ENCODE data around the gene LMOD3. TPM values are rescaled to one million over a fixed set of nuclear protein-coding genes. Genes with fewer than 3 reads are reported as not detected.

The LMOD3 gene
- polyA plus RNA-seq, 1 experiment: not detected

DNA sequence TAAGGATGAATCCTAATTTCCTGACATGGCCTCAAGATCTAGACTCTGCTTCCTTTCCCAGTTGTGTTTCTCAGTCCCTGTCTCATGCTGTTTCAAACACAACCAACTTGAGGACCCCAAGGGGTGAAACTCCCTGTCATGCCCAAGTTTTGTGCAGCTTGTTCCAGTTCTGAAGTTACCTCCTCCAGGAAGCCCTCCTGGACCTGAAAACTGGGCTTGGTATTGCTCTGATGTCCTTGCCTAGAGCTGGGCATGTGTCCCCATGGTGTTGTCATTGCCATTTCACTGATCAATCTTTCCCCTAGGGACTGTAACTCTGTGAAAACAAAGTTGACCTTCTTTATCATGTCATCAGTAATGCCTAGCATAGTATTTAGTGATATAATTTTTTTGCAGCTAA lies 6.1 kb upstream of the LMOD3 start:
- Histone ChIP-seq H3K27me3 (ENCODE audit: control insufficient read depth, insufficient read depth, low read length) (peaks cover 4% of the 10 kb centered on the region; the same call in 1 of the 2 replicates), H3K4me3 (ENCODE audit: low read depth, low read length) (no peak overlapping the region), H3K36me3 (ENCODE audit: control insufficient read depth, insufficient read depth, low read length) (no peaks in the 10 kb centered on the region)
- POLR2A ChIA-PET: no interaction called here
- CTCF ChIA-PET: interaction anchor here (1.2 to 2.6 kb wide), 2 partner anchors 9 to 33 kb away, joined by 3 to 20 read pairs; no protein-coding TSS in a partner anchor
- TF ChIP-seq, protein P1, sequence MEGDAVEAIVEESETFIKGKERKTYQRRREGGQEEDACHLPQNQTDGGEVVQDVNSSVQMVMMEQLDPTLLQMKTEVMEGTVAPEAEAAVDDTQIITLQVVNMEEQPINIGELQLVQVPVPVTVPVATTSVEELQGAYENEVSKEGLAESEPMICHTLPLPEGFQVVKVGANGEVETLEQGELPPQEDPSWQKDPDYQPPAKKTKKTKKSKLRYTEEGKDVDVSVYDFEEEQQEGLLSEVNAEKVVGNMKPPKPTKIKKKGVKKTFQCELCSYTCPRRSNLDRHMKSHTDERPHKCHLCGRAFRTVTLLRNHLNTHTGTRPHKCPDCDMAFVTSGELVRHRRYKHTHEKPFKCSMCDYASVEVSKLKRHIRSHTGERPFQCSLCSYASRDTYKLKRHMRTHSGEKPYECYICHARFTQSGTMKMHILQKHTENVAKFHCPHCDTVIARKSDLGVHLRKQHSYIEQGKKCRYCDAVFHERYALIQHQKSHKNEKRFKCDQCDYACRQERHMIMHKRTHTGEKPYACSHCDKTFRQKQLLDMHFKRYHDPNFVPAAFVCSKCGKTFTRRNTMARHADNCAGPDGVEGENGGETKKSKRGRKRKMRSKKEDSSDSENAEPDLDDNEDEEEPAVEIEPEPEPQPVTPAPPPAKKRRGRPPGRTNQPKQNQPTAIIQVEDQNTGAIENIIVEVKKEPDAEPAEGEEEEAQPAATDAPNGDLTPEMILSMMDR (IDR thresholded peaks at IDR 0.05; ENCODE audit: insufficient read depth, low read depth, low read length): no peak
- no peak for DNase-seq (ENCODE audit: low read depth)

DNA sequence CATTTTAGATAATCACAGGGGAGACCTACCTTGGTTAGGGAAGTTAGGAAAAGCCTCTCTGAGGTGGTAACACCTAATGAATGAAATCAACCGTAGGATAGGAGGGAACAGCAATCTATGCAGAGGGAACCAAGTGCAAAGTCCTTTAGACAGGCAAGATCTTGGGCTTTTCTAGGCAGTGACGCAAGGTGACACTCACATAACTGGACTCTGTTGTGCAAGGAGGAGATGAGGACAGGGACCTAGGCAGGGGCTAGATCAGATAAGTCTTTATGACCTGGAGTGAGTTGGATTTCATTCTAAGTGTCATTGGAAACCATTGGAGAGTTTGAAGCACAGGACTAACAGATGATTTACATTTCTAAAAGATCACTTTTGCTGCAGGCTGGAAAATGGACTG lies 4.6 kb upstream of the LMOD3 start:
- DNase-seq (ENCODE audit: low read depth): no peak
- TF ChIP-seq, protein P1 (IDR thresholded peaks at IDR 0.05; ENCODE audit: insufficient read depth, low read depth, low read length): no peak
- POLR2A ChIA-PET: no interaction called here
- no peaks in the 10 kb centered on the region for H3K36me3 ChIP-seq (ENCODE audit: control insufficient read depth, insufficient read depth, low read length)
- H3K4me3 ChIP-seq (ENCODE audit: low read depth, low read length): no peak overlapping the region
- H3K27me3 ChIP-seq (ENCODE audit: control insufficient read depth, insufficient read depth, low read length): peaks cover 4% of the 10 kb centered on the region; the same call in 1 of the 2 replicates
- CTCF ChIA-PET: interaction anchor here (0.7 to 2.1 kb wide), 3 partner anchors 9 to 301 kb away, joined by 3 to 9 read pairs (median 3); no protein-coding TSS in a partner anchor

DNA sequence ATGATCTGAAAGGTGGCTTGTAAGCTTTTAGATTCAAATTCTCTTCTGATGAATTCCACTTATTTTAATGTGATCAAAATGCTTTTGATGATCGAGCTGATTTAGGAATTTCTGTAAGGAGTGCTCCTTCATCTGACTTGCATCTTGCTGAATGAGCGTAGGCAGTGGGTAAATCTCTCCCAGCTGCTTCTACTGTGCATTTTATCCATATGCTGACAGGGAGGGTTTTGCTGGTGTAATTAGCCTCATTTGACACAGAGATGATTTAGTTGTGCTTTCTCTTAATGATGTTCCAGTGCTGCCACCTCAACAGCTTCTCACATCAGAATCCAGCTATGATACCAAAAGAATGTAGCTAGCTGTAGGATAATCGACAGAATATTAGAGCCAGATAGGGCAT lies 3.8 kb upstream of the LMOD3 start:
- Histone ChIP-seq H3K36me3 (ENCODE audit: control insufficient read depth, insufficient read depth, low read length) (no peaks in the 10 kb centered on the region), H3K4me3 (ENCODE audit: low read depth, low read length) (no peak overlapping the region), H3K27me3 (ENCODE audit: control insufficient read depth, insufficient read depth, low read length) (peaks cover 4% of the 10 kb centered on the region; the same call in 1 of the 2 replicates)
- DNase-seq (ENCODE audit: low read depth): no peak
- CTCF ChIA-PET: interaction anchor here (1.2 to 2.1 kb wide), 3 partner anchors 8 to 181 kb away, joined by 3 to 9 read pairs (median 4); no protein-coding TSS in a partner anchor
- POLR2A ChIA-PET: no interaction called here
- TF ChIP-seq, protein P1 (IDR thresholded peaks at IDR 0.05; ENCODE audit: insufficient read depth, low read depth, low read length): no peak

DNA sequence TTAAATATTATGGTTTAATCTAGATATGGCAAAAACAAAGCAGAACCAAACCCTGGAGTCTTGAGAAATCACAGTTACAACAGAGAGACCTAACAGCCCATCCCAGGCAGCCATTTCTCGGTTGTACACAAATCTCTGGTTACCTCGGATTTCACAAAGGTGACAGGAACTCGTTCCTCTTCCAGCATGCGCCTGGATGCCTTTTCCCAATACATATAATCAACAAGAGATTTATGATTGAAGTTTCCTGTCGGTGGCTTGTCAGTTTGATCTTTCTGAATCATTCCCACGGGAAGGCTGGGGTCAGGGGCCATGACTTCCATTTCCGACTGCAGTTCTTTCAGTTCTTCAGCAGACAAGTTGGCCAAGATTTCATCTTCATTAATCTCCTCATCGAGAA lies 445 bp downstream of the LMOD3 start:
- POLR2A ChIA-PET: no interaction called here

DNA sequence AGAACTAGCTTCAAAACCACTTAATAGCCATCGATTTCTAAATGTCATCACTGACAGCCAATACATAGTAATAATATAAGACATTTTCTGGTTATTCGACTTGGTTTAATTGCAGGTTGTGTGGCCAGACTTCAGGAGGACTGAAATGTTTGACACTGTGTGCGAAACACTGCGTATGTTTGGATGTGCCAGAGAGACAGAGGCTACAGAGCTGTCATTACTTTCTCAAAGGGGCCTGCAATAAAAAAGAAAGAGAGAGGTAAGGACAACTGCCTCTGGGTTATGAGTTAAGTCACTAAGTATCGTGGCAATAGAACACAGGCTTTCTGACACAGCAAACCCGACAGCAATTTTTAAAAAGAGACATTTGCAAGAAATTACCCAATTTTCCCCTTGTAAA lies 882 bp downstream of the LMOD3 start:
- TF ChIP-seq, protein P1 (IDR thresholded peaks at IDR 0.05; ENCODE audit: insufficient read depth, low read depth, low read length): no peak
- Histone ChIP-seq H3K4me3 (ENCODE audit: low read depth, low read length) (no peak overlapping the region), H3K36me3 (ENCODE audit: control insufficient read depth, insufficient read depth, low read length) (no peaks in the 10 kb centered on the region), H3K27me3 (ENCODE audit: control insufficient read depth, insufficient read depth, low read length) (no peaks in the 10 kb centered on the region; the same call in 1 of the 2 replicates)
- CTCF ChIA-PET: interaction anchor here (0.6 to 5.6 kb wide), 34 partner anchors 7 to 1574 kb away, joined by 3 to 75 read pairs (median 4); partner anchors contain the start of genes ARL6IP5 and MITF
- POLR2A ChIA-PET: no interaction called here
- DNase-seq (ENCODE audit: low read depth): no peak

More for the DNA sequence above, 445 bp downstream of the LMOD3 start:
- Histone ChIP-seq H3K27me3 (ENCODE audit: control insufficient read depth, insufficient read depth, low read length) (peaks cover 2% of the 10 kb centered on the region; the same call in 1 of the 2 replicates), H3K36me3 (ENCODE audit: control insufficient read depth, insufficient read depth, low read length) (no peaks in the 10 kb centered on the region), H3K4me3 (ENCODE audit: low read depth, low read length) (no peak overlapping the region)
- TF ChIP-seq, protein P1 (IDR thresholded peaks at IDR 0.05; ENCODE audit: insufficient read depth, low read depth, low read length): no peak
- CTCF ChIA-PET: interaction anchor here (0.6 to 5.6 kb wide), 15 partner anchors 10 to 1573 kb away, joined by 3 to 75 read pairs (median 6); partner anchors contain the start of gene ARL6IP5
- no peak for DNase-seq (ENCODE audit: low read depth)
